ENCODE measurements around the gene PKN2.

- TF ChIP-seq MAX (CRISPR knock-in tag; IDR thresholded peaks at IDR 0.05) (no peak), CTCF (IDR thresholded peaks at IDR 0.05) (no peak), NR1H2 (CRISPR knock-in tag; IDR thresholded peaks at IDR 0.05) (no peak), USF1 (CRISPR knock-in tag; IDR thresholded peaks at IDR 0.05) (no peak), FOXP4 (CRISPR knock-in tag; IDR thresholded peaks at IDR 0.05) (no peak), NFATC4 (CRISPR knock-in tag; IDR thresholded peaks at IDR 0.05) (no peak), ATF2 (CRISPR knock-in tag; IDR thresholded peaks at IDR 0.05; ENCODE audit: borderline replicate concordance, low read depth) (no peak), TP53 (CRISPR knock-in tag; IDR thresholded peaks at IDR 0.05) (no peak), TCF7 (CRISPR knock-in tag; IDR thresholded peaks at IDR 0.05; ENCODE audit: low read depth) (no peak)
Measured at GRCh38 chr1:88680911-88681622, 3.0 kb upstream of the PKN2 start.

All from WTC11 (cell line).